Adrenal gland (tissue), 12 donors: ENCODE data around the gene NUP62. TPM values are rescaled to one million over a fixed set of nuclear protein-coding genes. Genes with fewer than 3 reads are reported as not detected.
"Not testable (repeated sequence)": the region's sequence is repeated elsewhere in the genome, so short reads cannot be mapped to it uniquely, and the experiment has no call there.

Source experiments
- DNase-seq, 7 donors: peaks; one replicate each; pipeline ENCODE4 v3.0.0-alpha.2; 2019 to 2020
- H3K27ac ChIP-seq, 5 donors: fragments of 200-600 bp; sonication (generic) in 4 of 5; 1 replicate in 3 of 5; 2 replicates in 2 of 5; pipeline versions ENCODE4 v1.5.1 to v1.8.0; 2016 to 2020; ENCODE audit warnings: mild to moderate bottlenecking in 1 of 5
- H3K27me3 ChIP-seq: fragments of 200-600 bp; 2 replicates; pipeline ENCODE4 v1.8.0; 2021
- H3K36me3 ChIP-seq, 2 donors: fragments of 200-600 bp; replicated peaks in 1 of 2; 1 replicate in 1 of 2; 2 replicates in 1 of 2; pipeline versions ENCODE4 v1.5.1 to v1.8.0; 2018 to 2022
- H3K4me1 ChIP-seq, 2 donors: fragments of 200-600 bp; replicated peaks in 1 of 2; 1 replicate in 1 of 2; 2 replicates in 1 of 2; pipeline versions ENCODE4 v1.5.1 to v1.8.0; 2018 to 2021
- H3K4me3 ChIP-seq, 4 donors: fragments of 200-600 bp; sonication (generic) in 3 of 4; one replicate each; pipeline ENCODE4 v1.5.1; 2016 to 2018
- H3K9me3 ChIP-seq, 3 donors: fragments of 200-600 bp; sonication (generic) in 1 of 3; replicated peaks in 1 of 3; 1 replicate in 2 of 3; 2 replicates in 1 of 3; pipeline versions ENCODE4 v1.5.1 to v1.8.0; 2016 to 2021
- POLR2A ChIP-seq, 2 donors: fragments of 450-650 bp; IDR thresholded peaks; one replicate each; pipeline ENCODE4 v1.6.1; 2017; ENCODE audit warnings: antibody characterized with exemption in 2 of 2, mild to moderate bottlenecking in 2 of 2, moderate library complexity in 1 of 2
- WGBS, 4 donors: extraction: QIAGEN DNeasy Blood & Tissue Kit in 2 of 4; methylation state at CpG; one replicate each; pipeline versions ENCODE4 v1.1.5 to v1.1.7; 2013 to 2017; 5-methylcytosine and 5-hydroxymethylcytosine counted together
- intact Hi-C, 2 donors: fragments of 100-400 bp; cut with DNase I; formaldehyde crosslinking; loops; one replicate each; pipeline versions ENCODE4 v1.14.1 to v1.15.0; 2022 to 2023
- polyA plus RNA-seq, 3 donors: library from polyadenylated mRNA; stranded (reverse); fragments of 200-250 nt in 2 of 3; fragments of 350-450 nt in 1 of 3; fragmentation: Illumina TruSeq in 1 of 3; extraction: RNeasy Lipid Tissue Mini Kit (QIAGEN cat#74804) in 1 of 3; gene quantifications; one replicate each; pipeline ENCODE4 v1.2.3, GENCODE V29; 2013 to 2014
- total RNA-seq, 9 donors: library from RNA; depleted of rRNA in 4 of 9; stranded (reverse); fragments of >200 nt in 4 of 9; fragments of 120-200 nt in 1 of 9; fragmentation: NEBNext Ultra II Directional in 1 of 9; extraction: Animal tissue kit (Norgen Biotek cat#: 25700) in 1 of 9; gene quantifications; one replicate each; pipeline versions ENCODE4 v1.1.0 to v1.2.4, GENCODE V29; 2013 to 2023
- TF ChIP-seq, protein P1 (sequence below), 6 experiments: fragments of 450-650 bp in 4 of 6; fragments of 200-600 bp in 2 of 6; sonication (generic) in 1 of 6; IDR thresholded peaks; 1 replicate in 5 of 6; 2 replicates in 1 of 6; pipeline versions ENCODE4 v1.5.1 to v1.8.0; 2016 to 2021; ENCODE audit warnings: antibody characterized with exemption in 6 of 6, mild to moderate bottlenecking in 2 of 6, moderate library complexity in 1 of 6
- donor health status: healthy with polysubstance abuse.
- donor health status: Bipolar disorder and iron deficiency.
- donor health status: DM: yes; HTN: yes; CAD: no.
- donor health status: DM: no; HTN: no; CAD: no.
- donor health status: DM: no; HTN: no; CAD: no.
- donor health status: DM: yes; HTN: yes; CAD: no.

The NUP62 gene
- total and polyA plus RNA-seq, 12 donors: 26.4 to 71.8 (median 48.3) TPM

DNA sequence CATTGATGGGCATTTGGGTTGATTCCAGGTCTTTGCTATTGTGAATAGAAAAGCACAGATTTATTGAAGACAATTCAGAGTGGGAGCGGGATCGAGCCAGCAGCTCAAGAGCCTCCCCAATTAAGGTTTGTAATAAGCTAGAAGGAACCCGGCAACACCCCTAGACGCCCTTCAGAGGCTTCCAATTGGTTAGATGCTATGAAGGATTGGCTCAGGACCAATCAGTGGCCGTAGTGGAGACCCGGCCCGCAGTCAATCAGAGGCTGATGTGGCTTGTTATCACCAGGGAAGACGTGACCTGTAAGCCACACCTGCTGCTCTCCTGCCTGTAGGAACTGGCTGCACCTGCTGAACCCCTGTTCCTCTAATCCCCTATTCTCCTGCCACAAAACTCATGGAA lies 17.1 kb upstream of the NUP62 start:
- intact Hi-C loops: no loop called here
- WGBS, 4 donors: 78 to 93% (median 87%) methylated on average over 5 to 8 of the region's 8 CpGs; no CpG with 5 or more reads in 1 of the 4 donors
- peaks cover 7 to 20% of the 10 kb centered on the region in 2 donors for H3K4me1 ChIP-seq

DNA sequence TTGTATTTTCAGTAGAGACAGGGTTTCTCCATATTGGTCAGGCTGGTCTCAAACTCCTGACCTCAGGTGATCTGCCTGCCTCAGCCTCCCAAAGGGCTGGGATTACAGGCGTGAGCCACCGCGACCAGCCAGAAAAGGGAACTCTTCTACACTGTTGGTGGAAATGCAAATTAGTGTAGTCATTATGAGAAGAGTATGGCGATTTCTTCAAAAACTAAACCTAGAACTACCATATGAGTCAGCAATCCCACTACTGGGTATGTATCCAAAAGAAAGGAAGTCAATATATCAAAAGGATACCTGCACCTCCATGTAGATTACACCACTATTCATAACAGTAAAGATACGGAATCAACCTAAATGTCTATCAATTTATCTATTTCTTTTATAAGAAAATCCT lies 15.3 kb upstream of the NUP62 start:
- intact Hi-C loops, H3K27me3 ChIP-seq, H3K36me3 ChIP-seq, H3K27ac ChIP-seq, H3K4me3 ChIP-seq, H3K9me3 ChIP-seq: not testable (repeated sequence)
- peak in 1 of 7 donors; percentile 10 for DNase-seq
- peaks cover 6 to 22% of the 10 kb centered on the region in 2 donors for H3K4me1 ChIP-seq
- 83 to 88% (median 84%) methylated on average over 5 of the region's 5 CpGs for WGBS, 4 donors

More for the DNA sequence above, 17.1 kb upstream of the NUP62 start:
- H3K9me3 ChIP-seq: no peaks in the 10 kb centered on the region
- TF ChIP-seq POLR2A (IDR thresholded peaks at IDR 0.05): no peak
- TF ChIP-seq, protein P1, sequence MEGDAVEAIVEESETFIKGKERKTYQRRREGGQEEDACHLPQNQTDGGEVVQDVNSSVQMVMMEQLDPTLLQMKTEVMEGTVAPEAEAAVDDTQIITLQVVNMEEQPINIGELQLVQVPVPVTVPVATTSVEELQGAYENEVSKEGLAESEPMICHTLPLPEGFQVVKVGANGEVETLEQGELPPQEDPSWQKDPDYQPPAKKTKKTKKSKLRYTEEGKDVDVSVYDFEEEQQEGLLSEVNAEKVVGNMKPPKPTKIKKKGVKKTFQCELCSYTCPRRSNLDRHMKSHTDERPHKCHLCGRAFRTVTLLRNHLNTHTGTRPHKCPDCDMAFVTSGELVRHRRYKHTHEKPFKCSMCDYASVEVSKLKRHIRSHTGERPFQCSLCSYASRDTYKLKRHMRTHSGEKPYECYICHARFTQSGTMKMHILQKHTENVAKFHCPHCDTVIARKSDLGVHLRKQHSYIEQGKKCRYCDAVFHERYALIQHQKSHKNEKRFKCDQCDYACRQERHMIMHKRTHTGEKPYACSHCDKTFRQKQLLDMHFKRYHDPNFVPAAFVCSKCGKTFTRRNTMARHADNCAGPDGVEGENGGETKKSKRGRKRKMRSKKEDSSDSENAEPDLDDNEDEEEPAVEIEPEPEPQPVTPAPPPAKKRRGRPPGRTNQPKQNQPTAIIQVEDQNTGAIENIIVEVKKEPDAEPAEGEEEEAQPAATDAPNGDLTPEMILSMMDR (IDR thresholded peaks at IDR 0.05): no peak
- peaks cover 0 to 5% of the 10 kb centered on the region in 2 donors for H3K36me3 ChIP-seq
- no peaks in the 10 kb centered on the region for H3K27me3 ChIP-seq
- H3K4me3 ChIP-seq: no peak overlapping the region
- peak in 1 of 7 donors; percentile 14 for DNase-seq
- H3K27ac ChIP-seq: no peak overlapping the region

DNA sequence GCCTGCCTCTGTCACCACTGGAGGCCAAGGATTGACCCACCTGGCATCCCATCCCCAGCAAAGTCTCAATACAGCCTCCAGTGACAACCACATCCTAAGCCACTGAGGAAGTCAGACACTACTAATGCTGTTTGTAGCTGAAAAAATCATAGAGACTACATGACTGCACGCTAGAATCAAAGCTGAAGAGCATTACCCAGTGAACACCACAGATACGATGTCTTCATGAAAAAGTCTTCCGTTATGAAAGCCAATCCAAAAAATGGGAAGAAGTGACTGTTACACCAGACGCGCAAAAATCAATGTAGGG lies 11.1 kb upstream of the NUP62 start:
- no peaks in the 10 kb centered on the region for H3K27me3 ChIP-seq
- no peak overlapping the region for H3K4me3 ChIP-seq
- peaks cover 16 to 44% of the 10 kb centered on the region in 2 donors for H3K4me1 ChIP-seq
- H3K36me3 ChIP-seq: no peaks in the 10 kb centered on the region
- intact Hi-C loops: no loop called here
- H3K27ac ChIP-seq: peak overlapping the region in 3 of 5 donors; percentile 48 to 81 (median 74)
- H3K9me3 ChIP-seq: no peaks in the 10 kb centered on the region
- DNase-seq: no peak
- 90 to 97% (median 93%) methylated on average over 5 of the region's 5 CpGs for WGBS, 4 donors
- TF ChIP-seq, protein P1 (IDR thresholded peaks at IDR 0.05): no peak
- no peak for TF ChIP-seq POLR2A (IDR thresholded peaks at IDR 0.05)

DNA sequence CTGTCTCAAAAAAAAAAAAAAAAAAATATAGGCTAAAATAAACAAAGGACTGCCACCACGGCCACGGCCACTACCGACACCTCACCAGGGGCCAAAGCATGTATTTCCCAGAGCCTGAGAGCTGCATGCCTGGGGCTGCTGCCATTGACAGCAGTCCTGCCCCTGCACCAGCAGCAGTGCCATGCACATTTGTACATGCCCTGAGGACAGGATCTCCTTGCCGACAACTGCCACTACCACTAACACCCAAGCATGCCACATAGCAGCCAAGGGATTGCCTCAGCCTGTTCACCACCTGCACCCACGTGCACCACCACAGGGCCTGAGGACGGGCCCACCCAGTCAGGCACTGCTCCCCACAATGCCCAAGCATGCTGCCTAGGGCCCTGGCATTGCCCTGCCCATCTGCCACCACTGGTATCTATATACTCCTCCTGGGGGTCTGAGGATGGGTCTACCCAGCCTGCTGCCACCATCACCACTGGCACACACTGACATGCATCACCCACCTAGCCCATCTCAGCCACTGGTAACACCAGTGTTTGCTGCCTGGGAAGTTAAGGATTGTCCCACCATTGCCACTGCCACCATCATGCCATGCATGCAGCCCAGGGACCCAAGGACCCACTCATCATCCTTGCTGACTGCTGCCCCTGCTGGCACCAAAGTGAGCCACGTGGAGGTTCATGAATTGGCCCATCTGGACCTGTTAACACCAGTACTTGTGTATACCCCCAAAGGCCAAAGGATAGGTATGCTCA lies 10.6 kb upstream of the NUP62 start:
- Histone ChIP-seq H3K4me1 (peaks cover 16 to 44% of the 10 kb centered on the region in 2 donors), H3K27ac (peak overlapping the region in 3 of 5 donors; percentile 48 to 84 (median 51)), H3K27me3 (no peaks in the 10 kb centered on the region), H3K4me3 (no peak overlapping the region), H3K36me3 (no peaks in the 10 kb centered on the region), H3K9me3 (no peaks in the 10 kb centered on the region)
- intact Hi-C loops: no loop called here
- WGBS, 4 donors: 57 to 70% (median 61%) methylated on average over 7 of the region's 7 CpGs
- TF ChIP-seq POLR2A (IDR thresholded peaks at IDR 0.05): no peak
- TF ChIP-seq, protein P1 (IDR thresholded peaks at IDR 0.05): no peak
- DNase-seq: peak in 1 of 7 donors; percentile 28

DNA sequence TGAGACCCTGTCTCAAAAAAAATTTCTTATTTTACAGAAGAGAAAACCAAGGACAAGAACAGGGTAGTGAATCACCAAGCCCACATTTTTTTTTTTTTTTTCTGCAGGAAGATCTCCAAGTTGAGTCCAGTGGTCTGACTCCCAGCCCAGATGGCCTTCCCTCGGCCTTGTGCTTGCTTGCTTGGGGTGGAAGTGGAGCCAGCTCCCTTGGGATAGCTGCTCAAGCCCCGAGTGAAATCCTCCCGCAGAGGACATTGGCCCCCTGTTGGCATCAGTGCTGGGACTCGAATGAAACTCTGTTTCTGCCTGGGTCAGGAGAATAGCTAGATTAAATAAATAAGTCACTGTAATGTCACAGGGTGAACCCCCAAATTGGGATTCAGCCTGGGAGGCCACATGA lies 9.4 kb upstream of the NUP62 start:
- peak in 1 of 2 donors; percentile 12 for TF ChIP-seq POLR2A (IDR thresholded peaks at IDR 0.05)
- TF ChIP-seq, protein P1 (IDR thresholded peaks at IDR 0.05): no peak
- intact Hi-C loops: no loop called here

More for the DNA sequence above, 9.4 kb upstream of the NUP62 start:
- H3K36me3 ChIP-seq: no peaks in the 10 kb centered on the region
- no peaks in the 10 kb centered on the region for H3K9me3 ChIP-seq
- 12 to 36% (median 18%) methylated on average over 3 to 4 of the region's 4 CpGs for WGBS, 4 donors
- peaks cover 18 to 44% of the 10 kb centered on the region in 2 donors for H3K4me1 ChIP-seq
- H3K27me3 ChIP-seq: no peaks in the 10 kb centered on the region
- no peak overlapping the region for H3K4me3 ChIP-seq
- DNase-seq: peak in 5 of 7 donors; percentile 63 to 78 (median 74)
- peak overlapping the region; percentile 28 to 84 (median 81) for H3K27ac ChIP-seq
